Erythroblast (primary cell): ENCODE data around the gene KIAA1958.

Experiments used
- GATA1 ChIP-seq: IDR thresholded peaks from 2 replicates; pipeline ENCODE4 v1.6.1; 2011; ENCODE audit warnings: low read depth, mild to moderate bottlenecking, control low read depth, low read length, moderate library complexity
- POLR2A ChIP-seq: IDR thresholded peaks from 2 replicates; pipeline ENCODE4 v1.6.1; 2011; ENCODE audit warnings: mild to moderate bottlenecking, low read length

DNA sequence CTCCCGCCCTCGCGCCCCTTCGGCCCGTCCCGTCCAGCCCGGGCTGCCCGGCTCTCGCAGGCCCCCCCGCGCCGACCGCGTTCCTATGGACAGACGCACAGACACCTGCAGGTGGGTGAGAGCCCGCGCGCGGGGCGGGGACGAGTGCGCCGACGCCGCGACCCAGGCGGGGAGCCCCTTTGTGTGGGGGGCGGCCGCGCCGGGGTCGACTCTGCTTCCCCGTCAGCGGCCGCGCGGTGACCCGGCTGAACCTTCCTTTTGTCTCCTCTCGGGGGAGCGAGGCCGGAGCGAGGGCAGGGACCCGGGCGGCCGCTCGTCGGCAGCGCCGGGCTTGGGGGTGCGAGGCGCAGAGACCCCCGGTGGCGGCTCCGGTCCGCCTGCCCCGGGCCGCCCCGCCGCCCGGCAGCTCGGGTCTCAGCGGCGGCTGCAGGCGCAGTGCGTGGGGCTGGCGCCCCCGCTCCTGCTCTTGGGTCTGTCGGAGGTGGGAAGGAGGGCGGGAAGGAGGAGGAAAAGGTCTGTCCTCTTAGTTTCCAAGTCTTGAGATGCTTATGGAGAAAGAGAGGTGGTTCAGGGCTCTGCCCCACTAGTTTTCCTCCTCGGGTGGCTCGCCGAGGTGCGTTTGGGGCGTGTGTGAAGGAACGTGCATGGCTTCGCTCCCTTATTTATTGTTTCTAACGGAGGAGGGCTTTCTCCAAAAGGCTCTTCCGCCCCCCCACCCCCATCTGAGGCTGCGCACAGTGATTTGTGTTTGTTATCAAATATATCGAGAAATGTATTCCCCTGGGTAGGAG is 576 bp downstream of the KIAA1958 start:
- TF ChIP-seq POLR2A (no peak), GATA1 (no peak)
